Transverse colon (tissue), 3 donors: Measurements from ENCODE around the gene SPG7.

Source experiments
- CTCF ChIP-seq, 5 experiments: fragments of 200-600 bp in 3 of 5; fragments of 450-650 bp in 2 of 5; sonication (generic) in 3 of 5; IDR thresholded peaks; 1 replicate in 2 of 5; 2 replicates in 3 of 5; pipeline ENCODE4 v1.5.1; 2016 to 2017; ENCODE audit warnings: antibody characterized with exemption in 5 of 5, inconsistent platforms in 3 of 5, mild to moderate bottlenecking in 2 of 5, moderate library complexity in 1 of 5
- EP300 ChIP-seq: sonication (generic); formaldehyde crosslinking; IDR thresholded peaks from one replicate; pipeline ENCODE4 v1.6.1; 2017; ENCODE audit warnings: antibody characterized with exemption, low read depth

- TF ChIP-seq CTCF (IDR thresholded peaks at IDR 0.05) (no peak), EP300 (no peak)
These were observed 40.3 kb downstream of the SPG7 start for GRCh38 chr16:89548344-89549006.
